Subcutaneous abdominal adipose tissue (tissue), 5 donors: Measurements from ENCODE around the gene ADAM17.
A peak's percentile ranks its signal among the peaks of the same experiment; 100 is the strongest.

Experiments
- H3K27ac ChIP-seq: one replicate; pipeline ENCODE4 v1.7.0; 2013; ENCODE audit warnings: low read depth, mild to moderate bottlenecking, inconsistent platforms, low read length, moderate library complexity
- H3K27me3 ChIP-seq, 5 donors: one replicate each; pipeline ENCODE4 v1.7.0; 2013; ENCODE audit warnings: low read length in 5 of 5, inconsistent platforms in 1 of 5; ENCODE audit not compliant: control insufficient read depth in 5 of 5, insufficient read depth in 4 of 5
- H3K36me3 ChIP-seq, 5 donors: one replicate each; pipeline ENCODE4 v1.7.0; 2013; ENCODE audit warnings: low read length in 5 of 5; ENCODE audit not compliant: control insufficient read depth in 5 of 5, insufficient read depth in 5 of 5
- H3K4me1 ChIP-seq, 5 donors: one replicate each; pipeline ENCODE4 v1.7.0; 2013; ENCODE audit warnings: low read length in 5 of 5, mild to moderate bottlenecking in 3 of 5, moderate library complexity in 1 of 5; ENCODE audit not compliant: control insufficient read depth in 5 of 5, insufficient read depth in 5 of 5
- H3K4me3 ChIP-seq, 5 donors: one replicate each; pipeline ENCODE4 v1.7.0; 2013; ENCODE audit warnings: low read length in 5 of 5, low read depth in 1 of 5
- H3K9ac ChIP-seq, 5 donors: one replicate each; pipeline ENCODE4 v1.7.0; 2013; ENCODE audit warnings: low read length in 5 of 5, mild to moderate bottlenecking in 4 of 5, moderate library complexity in 3 of 5
- H3K9me3 ChIP-seq, 5 donors: one replicate each; pipeline ENCODE4 v1.7.0; 2013; ENCODE audit warnings: low read length in 5 of 5; ENCODE audit not compliant: control insufficient read depth in 5 of 5
- donor health status: healthy.
- donor health status: healthy.
- donor health status: healthy.
- donor health status: healthy.
- donor health status: healthy.

Gene ADAM17

GRCh38 chr2:9477914-9478313, 77.7 kb downstream of the ADAM17 start:
- H3K9me3 ChIP-seq: no peaks in the 10 kb centered on the region
- H3K36me3 ChIP-seq: peaks cover 9 to 50% (median 41%) of the 10 kb centered on the region in 5 donors
- H3K4me3 ChIP-seq: no peak overlapping the region
- no peak overlapping the region for H3K27ac ChIP-seq
- H3K4me1 ChIP-seq: peaks cover 2 to 31% (median 26%) of the 10 kb centered on the region in 5 donors
- H3K9ac ChIP-seq: no peak overlapping the region
- no peaks in the 10 kb centered on the region for H3K27me3 ChIP-seq

GRCh38 chr2:9474361-9475057, 81.1 kb downstream of the ADAM17 start, which contains the start of gene IAH1:
Gene IAH1, plus strand, starts transcription at chr2:9474551. Its CDS starts 16 bp downstream, at chr2:9474567.
- Histone ChIP-seq H3K9me3 (no peaks in the 10 kb centered on the region), H3K36me3 (peaks cover 6 to 25% (median 15%) of the 10 kb centered on the region in 5 donors), H3K4me1 (peaks cover 2 to 31% (median 26%) of the 10 kb centered on the region in 5 donors), H3K4me3 (peak within 1 kb of the TSS; percentile 81 to 96 (median 82)), H3K27ac (peak within 1 kb of the TSS; percentile 94), H3K27me3 (no peaks in the 10 kb centered on the region), H3K9ac (peak within 1 kb of the TSS; percentile 71 to 88 (median 83))

GRCh38 chr2:9473985-9474360, 81.7 kb downstream of the ADAM17 start:
- H3K9me3 ChIP-seq: no peaks in the 10 kb centered on the region
- H3K9ac ChIP-seq: peak overlapping the region in 4 of 5 donors; percentile 50 to 88 (median 82)
- no peaks in the 10 kb centered on the region for H3K27me3 ChIP-seq

GRCh38 chr2:9473308-9473984, 82.2 kb downstream of the ADAM17 start:
- Histone ChIP-seq H3K4me1 (peaks cover 2 to 31% (median 26%) of the 10 kb centered on the region in 5 donors), H3K36me3 (peaks cover 6 to 26% (median 10%) of the 10 kb centered on the region in 5 donors), H3K9ac (peak overlapping the region in 3 of 5 donors; percentile 79 to 88 (median 85)), H3K27ac (peak overlapping the region; percentile 94), H3K27me3 (no peaks in the 10 kb centered on the region), H3K4me3 (peak overlapping the region; percentile 54 to 96 (median 82)), H3K9me3 (no peaks in the 10 kb centered on the region)

More at GRCh38 chr2:9473985-9474360, 81.7 kb downstream of the ADAM17 start:
- Histone ChIP-seq H3K27ac (peak overlapping the region; percentile 94), H3K4me3 (peak overlapping the region; percentile 54 to 96 (median 82)), H3K36me3 (peaks cover 6 to 29% (median 14%) of the 10 kb centered on the region in 5 donors), H3K4me1 (peaks cover 2 to 31% (median 26%) of the 10 kb centered on the region in 5 donors)

- no peak overlapping the region for H3K9ac ChIP-seq
- H3K27ac ChIP-seq: no peak overlapping the region
- H3K4me3 ChIP-seq: no peak overlapping the region
- no peaks in the 10 kb centered on the region for H3K27me3 ChIP-seq
- H3K4me1 ChIP-seq: peaks cover 2 to 31% (median 26%) of the 10 kb centered on the region in 5 donors
- no peaks in the 10 kb centered on the region for H3K9me3 ChIP-seq
- H3K36me3 ChIP-seq: peaks cover 4 to 26% (median 10%) of the 10 kb centered on the region in 5 donors
Measured at GRCh38 chr2:9472511-9472910, 83.1 kb downstream of the ADAM17 start.

- Histone ChIP-seq H3K4me3 (no peak overlapping the region), H3K9ac (no peak overlapping the region), H3K9me3 (no peaks in the 10 kb centered on the region), H3K27ac (no peak overlapping the region), H3K4me1 (peaks cover 2 to 28% (median 22%) of the 10 kb centered on the region in 5 donors), H3K27me3 (no peaks in the 10 kb centered on the region), H3K36me3 (peaks cover 4 to 22% (median 7%) of the 10 kb centered on the region in 5 donors)
Measured at GRCh38 chr2:9471206-9471605, 84.4 kb downstream of the ADAM17 start.

GRCh38 chr2:9467687-9468086, 87.9 kb downstream of the ADAM17 start:
- H3K27me3 ChIP-seq: no peaks in the 10 kb centered on the region
- no peak overlapping the region for H3K4me3 ChIP-seq
- no peak overlapping the region for H3K27ac ChIP-seq
- H3K36me3 ChIP-seq: peaks cover 4 to 37% (median 19%) of the 10 kb centered on the region in 5 donors
- H3K4me1 ChIP-seq: peaks cover 0 to 5% (median 0%) of the 10 kb centered on the region in 5 donors
- no peak overlapping the region for H3K9ac ChIP-seq
- H3K9me3 ChIP-seq: no peaks in the 10 kb centered on the region

- Histone ChIP-seq H3K9ac (no peak overlapping the region), H3K4me1 (peaks cover 0 to 5% (median 0%) of the 10 kb centered on the region in 5 donors), H3K9me3 (no peaks in the 10 kb centered on the region), H3K4me3 (no peak overlapping the region), H3K36me3 (peaks cover under 1 to 39% (median 17%) of the 10 kb centered on the region in 5 donors), H3K27me3 (no peaks in the 10 kb centered on the region), H3K27ac (no peak overlapping the region)
Measured at GRCh38 chr2:9466147-9466683, 89.4 kb downstream of the ADAM17 start.

GRCh38 chr2:9465170-9465569, 90.5 kb downstream of the ADAM17 start:
- no peak overlapping the region for H3K9ac ChIP-seq
- no peaks in the 10 kb centered on the region for H3K9me3 ChIP-seq
- H3K27me3 ChIP-seq: no peaks in the 10 kb centered on the region
- peaks cover 3 to 47% (median 23%) of the 10 kb centered on the region in 5 donors for H3K36me3 ChIP-seq
- H3K4me1 ChIP-seq: peaks cover 0 to 5% (median 0%) of the 10 kb centered on the region in 5 donors
- no peak overlapping the region for H3K4me3 ChIP-seq
- H3K27ac ChIP-seq: no peak overlapping the region

GRCh38 chr2:9463698-9464034, 92.0 kb downstream of the ADAM17 start:
- Histone ChIP-seq H3K36me3 (peaks cover 6 to 43% (median 23%) of the 10 kb centered on the region in 5 donors), H3K9me3 (no peaks in the 10 kb centered on the region), H3K27me3 (no peaks in the 10 kb centered on the region), H3K27ac (no peak overlapping the region), H3K4me1 (peaks cover 0 to 5% (median 0%) of the 10 kb centered on the region in 5 donors), H3K4me3 (no peak overlapping the region), H3K9ac (no peak overlapping the region)
